Lung (tissue), 12 donors: ENCODE results near the gene BCL11A. TPM values are rescaled to one million over a fixed set of nuclear protein-coding genes. Genes with fewer than 3 reads are reported as not detected.

Experiments used
- ATAC-seq: fragments of 200-7000 bp; cut with Tn5 transposase; one replicate; pipeline ENCODE4 v1.9.1; 2020; ENCODE audit warnings: moderate number of reproducible peaks; ENCODE audit not compliant: insufficient read depth, low FRiP score
- DNase-seq, 3 donors: peaks; one replicate each; pipeline ENCODE4 v3.0.0-alpha.2; 2013 to 2017
- H3K27ac ChIP-seq, 2 donors: one replicate each; pipeline ENCODE4 v1.5.1; 2013; ENCODE audit warnings: mild to moderate bottlenecking in 2 of 2, moderate library complexity in 2 of 2, control low read depth in 1 of 2, inconsistent platforms in 1 of 2, low read depth in 1 of 2, low read length in 1 of 2
- H3K27me3 ChIP-seq, 3 donors: one replicate each; pipeline ENCODE4 v1.5.1; 2013; ENCODE audit warnings: low read length in 2 of 3; ENCODE audit not compliant: control insufficient read depth in 3 of 3, insufficient read depth in 3 of 3
- H3K36me3 ChIP-seq, 4 donors: one replicate each; pipeline ENCODE4 v1.5.1; 2013; ENCODE audit warnings: low read length in 4 of 4, mild to moderate bottlenecking in 1 of 4, moderate library complexity in 1 of 4; ENCODE audit not compliant: control insufficient read depth in 4 of 4, insufficient read depth in 4 of 4
- H3K4me1 ChIP-seq, 5 donors: one replicate each; pipeline ENCODE4 v1.5.1; 2013; ENCODE audit warnings: low read length in 5 of 5, mild to moderate bottlenecking in 2 of 5, moderate library complexity in 1 of 5; ENCODE audit not compliant: control insufficient read depth in 5 of 5, insufficient read depth in 5 of 5
- H3K4me3 ChIP-seq: one replicate; pipeline ENCODE4 v1.5.1; 2013; ENCODE audit warnings: mild to moderate bottlenecking, control low read depth, moderate library complexity
- H3K9ac ChIP-seq, 2 donors: one replicate each; pipeline ENCODE4 v1.5.1; 2013; ENCODE audit warnings: low read length in 2 of 2, control low read depth in 1 of 2; ENCODE audit not compliant: insufficient read depth in 1 of 2
- H3K9me3 ChIP-seq, 4 donors: one replicate each; pipeline ENCODE4 v1.5.1; 2013; ENCODE audit warnings: low read length in 3 of 4, mild to moderate bottlenecking in 1 of 4, moderate library complexity in 1 of 4; ENCODE audit not compliant: control insufficient read depth in 4 of 4, insufficient read depth in 3 of 4
- WGBS, 2 donors: extraction: QIAGEN DNeasy Blood & Tissue Kit; methylation state at CpG; one replicate each; pipeline ENCODE4 v1.1.7; 2013; 5-methylcytosine and 5-hydroxymethylcytosine counted together
- polyA plus RNA-seq, 2 donors: library from polyadenylated mRNA; stranded (reverse); fragments of 200-250 nt; gene quantifications; one replicate each; pipeline ENCODE4 v1.2.1, GENCODE V29; 2013
- total RNA-seq, 2 donors: library from RNA; depleted of rRNA in 1 of 2; stranded (reverse); fragments of >200 nt in 1 of 2; gene quantifications; one replicate each; pipeline ENCODE4 v1.2.1, GENCODE V29; 2014 to 2021
- TF ChIP-seq, protein P1 (sequence below): IDR thresholded peaks from 2 replicates; pipeline ENCODE4 v1.5.1; 2012; ENCODE audit warnings: mild to moderate bottlenecking; ENCODE audit errors: control extremely low read depth, extremely low read depth
- donor health status: control.
- donor health status: control.
- donor health status: Bipolar disorder and iron deficiency.
- donor health status: healthy.
- donor health status: DM: yes; HTN: yes; CAD: no.

BCL11A gene
- total and polyA plus RNA-seq, 4 donors: 1.5 to 21.1 (median 4.7) TPM

- TF ChIP-seq, protein P1, sequence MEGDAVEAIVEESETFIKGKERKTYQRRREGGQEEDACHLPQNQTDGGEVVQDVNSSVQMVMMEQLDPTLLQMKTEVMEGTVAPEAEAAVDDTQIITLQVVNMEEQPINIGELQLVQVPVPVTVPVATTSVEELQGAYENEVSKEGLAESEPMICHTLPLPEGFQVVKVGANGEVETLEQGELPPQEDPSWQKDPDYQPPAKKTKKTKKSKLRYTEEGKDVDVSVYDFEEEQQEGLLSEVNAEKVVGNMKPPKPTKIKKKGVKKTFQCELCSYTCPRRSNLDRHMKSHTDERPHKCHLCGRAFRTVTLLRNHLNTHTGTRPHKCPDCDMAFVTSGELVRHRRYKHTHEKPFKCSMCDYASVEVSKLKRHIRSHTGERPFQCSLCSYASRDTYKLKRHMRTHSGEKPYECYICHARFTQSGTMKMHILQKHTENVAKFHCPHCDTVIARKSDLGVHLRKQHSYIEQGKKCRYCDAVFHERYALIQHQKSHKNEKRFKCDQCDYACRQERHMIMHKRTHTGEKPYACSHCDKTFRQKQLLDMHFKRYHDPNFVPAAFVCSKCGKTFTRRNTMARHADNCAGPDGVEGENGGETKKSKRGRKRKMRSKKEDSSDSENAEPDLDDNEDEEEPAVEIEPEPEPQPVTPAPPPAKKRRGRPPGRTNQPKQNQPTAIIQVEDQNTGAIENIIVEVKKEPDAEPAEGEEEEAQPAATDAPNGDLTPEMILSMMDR: no peak
- Histone ChIP-seq H3K9ac (no peak overlapping the region), H3K9me3 (no peaks in the 10 kb centered on the region), H3K27me3 (no peaks in the 10 kb centered on the region), H3K4me3 (no peak overlapping the region), H3K4me1 (peaks cover 0 to 18% (median 4%) of the 10 kb centered on the region in 5 donors), H3K36me3 (no peaks in the 10 kb centered on the region), H3K27ac (no peak overlapping the region)
- DNase-seq (no peak), ATAC-seq (no peak)
- WGBS, 2 donors: 82 to 91% methylated on average over 3 of the region's 3 CpGs
Observed at GRCh38 chr2:60473546-60473945, 79.9 kb downstream of the BCL11A start.

- ATAC-seq: no peak
- Histone ChIP-seq H3K9ac (no peak overlapping the region), H3K4me1 (peaks cover 0 to 23% (median 4%) of the 10 kb centered on the region in 5 donors), H3K27me3 (no peaks in the 10 kb centered on the region), H3K36me3 (no peaks in the 10 kb centered on the region), H3K27ac (no peak overlapping the region), H3K9me3 (no peaks in the 10 kb centered on the region), H3K4me3 (no peak overlapping the region)
- 86 to 87% methylated on average over 5 of the region's 5 CpGs for WGBS, 2 donors
- DNase-seq: no peak
- TF ChIP-seq, protein P1: no peak
Observed at GRCh38 chr2:60472663-60473289, 80.7 kb downstream of the BCL11A start.

- Histone ChIP-seq H3K9ac (no peak overlapping the region), H3K4me3 (no peak overlapping the region), H3K27ac (no peak overlapping the region), H3K4me1 (peaks cover 0 to 23% (median 4%) of the 10 kb centered on the region in 5 donors), H3K27me3 (no peaks in the 10 kb centered on the region), H3K36me3 (no peaks in the 10 kb centered on the region), H3K9me3 (no peaks in the 10 kb centered on the region)
- WGBS, 2 donors: 40 to 72% methylated on average over 5 of the region's 5 CpGs
- DNase-seq (no peak), ATAC-seq (no peak)
- TF ChIP-seq, protein P1: no peak
Observed at GRCh38 chr2:60472041-60472440, 81.4 kb downstream of the BCL11A start.

- DNase-seq (no peak), ATAC-seq (no peak)
- Histone ChIP-seq H3K27ac (no peak overlapping the region), H3K4me3 (no peak overlapping the region), H3K36me3 (no peaks in the 10 kb centered on the region), H3K4me1 (peaks cover 0 to 14% (median 0%) of the 10 kb centered on the region in 5 donors), H3K9ac (no peak overlapping the region), H3K27me3 (no peaks in the 10 kb centered on the region), H3K9me3 (no peaks in the 10 kb centered on the region)
- 74% methylated on average over 5 of the region's 5 CpGs for WGBS, 2 donors
- TF ChIP-seq, protein P1: no peak
Observed at GRCh38 chr2:60470340-60470739, 83.1 kb downstream of the BCL11A start.
